ENCODE results near the gene C2CD5.

DNA sequence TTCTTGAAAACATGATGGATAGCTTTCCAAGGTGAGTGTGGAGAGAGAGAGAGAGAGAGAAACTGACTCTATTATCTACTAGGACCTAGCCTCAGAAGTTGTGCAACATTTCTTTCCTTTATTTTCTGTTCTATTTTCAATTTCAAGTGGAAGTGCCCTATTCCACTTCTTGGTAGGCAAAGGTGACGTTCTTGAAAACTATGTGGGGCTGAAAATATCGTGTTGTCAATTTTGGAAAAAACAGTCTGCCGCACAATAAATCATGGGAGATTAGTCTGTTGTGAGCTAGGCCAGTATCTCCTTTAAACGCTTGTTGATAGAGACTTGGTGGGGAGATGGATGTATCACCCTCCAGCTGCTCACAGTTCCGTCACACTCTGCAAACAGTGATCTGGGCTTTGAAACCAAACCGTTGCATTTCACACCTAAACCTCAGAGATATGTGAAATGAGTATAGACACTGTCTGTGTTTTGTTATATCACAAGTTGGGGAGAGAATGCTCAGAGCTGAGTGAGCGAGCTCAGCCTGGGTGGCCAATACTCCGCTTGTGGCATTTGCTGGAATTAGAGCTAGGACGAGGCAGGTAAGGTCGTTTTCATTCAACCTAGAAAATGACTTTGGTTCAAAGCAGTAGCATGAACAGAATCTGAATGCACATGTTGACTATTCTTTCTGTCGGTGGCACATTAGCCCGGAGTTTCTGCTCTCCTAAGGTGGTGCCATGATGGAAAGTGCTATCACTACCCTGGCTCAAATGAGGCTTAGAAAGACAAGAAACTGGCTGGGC lies 134.8 kb downstream of the C2CD5 start:
- TF ChIP-seq, protein P1, sequence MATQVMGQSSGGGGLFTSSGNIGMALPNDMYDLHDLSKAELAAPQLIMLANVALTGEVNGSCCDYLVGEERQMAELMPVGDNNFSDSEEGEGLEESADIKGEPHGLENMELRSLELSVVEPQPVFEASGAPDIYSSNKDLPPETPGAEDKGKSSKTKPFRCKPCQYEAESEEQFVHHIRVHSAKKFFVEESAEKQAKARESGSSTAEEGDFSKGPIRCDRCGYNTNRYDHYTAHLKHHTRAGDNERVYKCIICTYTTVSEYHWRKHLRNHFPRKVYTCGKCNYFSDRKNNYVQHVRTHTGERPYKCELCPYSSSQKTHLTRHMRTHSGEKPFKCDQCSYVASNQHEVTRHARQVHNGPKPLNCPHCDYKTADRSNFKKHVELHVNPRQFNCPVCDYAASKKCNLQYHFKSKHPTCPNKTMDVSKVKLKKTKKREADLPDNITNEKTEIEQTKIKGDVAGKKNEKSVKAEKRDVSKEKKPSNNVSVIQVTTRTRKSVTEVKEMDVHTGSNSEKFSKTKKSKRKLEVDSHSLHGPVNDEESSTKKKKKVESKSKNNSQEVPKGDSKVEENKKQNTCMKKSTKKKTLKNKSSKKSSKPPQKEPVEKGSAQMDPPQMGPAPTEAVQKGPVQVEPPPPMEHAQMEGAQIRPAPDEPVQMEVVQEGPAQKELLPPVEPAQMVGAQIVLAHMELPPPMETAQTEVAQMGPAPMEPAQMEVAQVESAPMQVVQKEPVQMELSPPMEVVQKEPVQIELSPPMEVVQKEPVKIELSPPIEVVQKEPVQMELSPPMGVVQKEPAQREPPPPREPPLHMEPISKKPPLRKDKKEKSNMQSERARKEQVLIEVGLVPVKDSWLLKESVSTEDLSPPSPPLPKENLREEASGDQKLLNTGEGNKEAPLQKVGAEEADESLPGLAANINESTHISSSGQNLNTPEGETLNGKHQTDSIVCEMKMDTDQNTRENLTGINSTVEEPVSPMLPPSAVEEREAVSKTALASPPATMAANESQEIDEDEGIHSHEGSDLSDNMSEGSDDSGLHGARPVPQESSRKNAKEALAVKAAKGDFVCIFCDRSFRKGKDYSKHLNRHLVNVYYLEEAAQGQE (IDR thresholded peaks at IDR 0.05; ENCODE audit: low read depth, low read length), result no peak
- no peak for TF ChIP-seq POLR2AphosphoS5 (IDR thresholded peaks at IDR 0.05; ENCODE audit: low read depth, low read length)
- no peak for TF ChIP-seq JUND (IDR thresholded peaks at IDR 0.05)
- TF ChIP-seq, protein P2, sequence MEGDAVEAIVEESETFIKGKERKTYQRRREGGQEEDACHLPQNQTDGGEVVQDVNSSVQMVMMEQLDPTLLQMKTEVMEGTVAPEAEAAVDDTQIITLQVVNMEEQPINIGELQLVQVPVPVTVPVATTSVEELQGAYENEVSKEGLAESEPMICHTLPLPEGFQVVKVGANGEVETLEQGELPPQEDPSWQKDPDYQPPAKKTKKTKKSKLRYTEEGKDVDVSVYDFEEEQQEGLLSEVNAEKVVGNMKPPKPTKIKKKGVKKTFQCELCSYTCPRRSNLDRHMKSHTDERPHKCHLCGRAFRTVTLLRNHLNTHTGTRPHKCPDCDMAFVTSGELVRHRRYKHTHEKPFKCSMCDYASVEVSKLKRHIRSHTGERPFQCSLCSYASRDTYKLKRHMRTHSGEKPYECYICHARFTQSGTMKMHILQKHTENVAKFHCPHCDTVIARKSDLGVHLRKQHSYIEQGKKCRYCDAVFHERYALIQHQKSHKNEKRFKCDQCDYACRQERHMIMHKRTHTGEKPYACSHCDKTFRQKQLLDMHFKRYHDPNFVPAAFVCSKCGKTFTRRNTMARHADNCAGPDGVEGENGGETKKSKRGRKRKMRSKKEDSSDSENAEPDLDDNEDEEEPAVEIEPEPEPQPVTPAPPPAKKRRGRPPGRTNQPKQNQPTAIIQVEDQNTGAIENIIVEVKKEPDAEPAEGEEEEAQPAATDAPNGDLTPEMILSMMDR (IDR thresholded peaks at IDR 0.05), result no peak
- no peak for TF ChIP-seq EZH2phosphoT487 (IDR thresholded peaks at IDR 0.05; ENCODE audit: borderline replicate concordance, low read depth)
- TF ChIP-seq NFIC (IDR thresholded peaks at IDR 0.05; ENCODE audit: borderline replicate concordance), result no peak
- TF ChIP-seq TCF12 (IDR thresholded peaks at IDR 0.05), result no peak
- no peak for TF ChIP-seq GATA2 (CRISPR knock-in tag; IDR thresholded peaks at IDR 0.05)
- TF ChIP-seq TAF1 (IDR thresholded peaks at IDR 0.05; ENCODE audit: borderline replicate concordance, low read depth, low read length), result no peak
- TF ChIP-seq, protein P3, sequence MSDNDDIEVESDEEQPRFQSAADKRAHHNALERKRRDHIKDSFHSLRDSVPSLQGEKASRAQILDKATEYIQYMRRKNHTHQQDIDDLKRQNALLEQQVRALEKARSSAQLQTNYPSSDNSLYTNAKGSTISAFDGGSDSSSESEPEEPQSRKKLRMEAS (IDR thresholded peaks at IDR 0.05; ENCODE audit: low read depth), result no peak
- TF ChIP-seq, protein P4, sequence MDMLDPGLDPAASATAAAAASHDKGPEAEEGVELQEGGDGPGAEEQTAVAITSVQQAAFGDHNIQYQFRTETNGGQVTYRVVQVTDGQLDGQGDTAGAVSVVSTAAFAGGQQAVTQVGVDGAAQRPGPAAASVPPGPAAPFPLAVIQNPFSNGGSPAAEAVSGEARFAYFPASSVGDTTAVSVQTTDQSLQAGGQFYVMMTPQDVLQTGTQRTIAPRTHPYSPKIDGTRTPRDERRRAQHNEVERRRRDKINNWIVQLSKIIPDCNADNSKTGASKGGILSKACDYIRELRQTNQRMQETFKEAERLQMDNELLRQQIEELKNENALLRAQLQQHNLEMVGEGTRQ (IDR thresholded peaks at IDR 0.05; ENCODE audit: borderline replicate concordance, low read depth, low read length), result no peak
- TF ChIP-seq SIN3A (IDR thresholded peaks at IDR 0.05; ENCODE audit: borderline replicate concordance, low read depth, low read length), result no peak
- TF ChIP-seq GABPA (IDR thresholded peaks at IDR 0.05; ENCODE audit: low read depth), result no peak

All from SK-N-SH (cell line).